CD4-positive, alpha-beta memory T cell (primary cell): Measurements from ENCODE around the gene PIRT. TPM values are rescaled to one million over a fixed set of nuclear protein-coding genes. Genes with fewer than 3 reads are reported as not detected.

Source experiments
- CTCF ChIA-PET: fragments of 350-600 bp; sonication (Branson Sonifier 250); formaldehyde crosslinking; loops from one replicate; lab custom pipeline; 2021; ENCODE audit warnings: inconsistent platforms; ENCODE audit not compliant: partially characterized antibody; lab: Charles Lee
- POLR2A ChIA-PET: fragments of 350-600 bp; sonication (Branson Sonifier 250); formaldehyde crosslinking; loops from one replicate; lab custom pipeline; 2021; ENCODE audit not compliant: partially characterized antibody; lab: Charles Lee
- DNase-seq, 5 donors: peaks; one replicate each; pipeline versions ENCODE4 v3.0.0 to v3.0.0-alpha.2; 2020 to 2022; ENCODE audit warnings: mixed read lengths in 1 of 5
- H3K27ac ChIP-seq: one replicate; pipeline ENCODE4 v1.7.0; 2013; ENCODE audit warnings: low read depth, low read length
- H3K27me3 ChIP-seq: 2 replicates; pipeline ENCODE4 v1.7.0; 2013; ENCODE audit warnings: mild to moderate bottlenecking, low read length, moderate library complexity; ENCODE audit not compliant: insufficient read depth
- H3K36me3 ChIP-seq: 2 replicates; pipeline ENCODE4 v1.7.0; 2013; ENCODE audit warnings: mild to moderate bottlenecking, low read length, moderate library complexity; ENCODE audit not compliant: insufficient read depth
- H3K4me1 ChIP-seq: 2 replicates; pipeline ENCODE4 v1.7.0; 2013; ENCODE audit warnings: mild to moderate bottlenecking, low read length, moderate library complexity; ENCODE audit not compliant: insufficient read depth
- H3K4me3 ChIP-seq, 2 donors: one replicate each; pipeline ENCODE4 v1.7.0; 2013; ENCODE audit warnings: low read length in 2 of 2, mild to moderate bottlenecking in 1 of 2
- H3K9me3 ChIP-seq, 2 donors: one replicate each; pipeline ENCODE4 v1.7.0; 2013; ENCODE audit warnings: low read length in 2 of 2, control low read depth in 1 of 2; ENCODE audit not compliant: control insufficient read depth in 1 of 2
- H3K27ac Mint-ChIP-seq, 7 donors: one replicate each; pipeline ENCODE4 v1.8.0; 2020 to 2021; ENCODE audit warnings: mixed read lengths in 7 of 7, mild to moderate bottlenecking in 6 of 7, inconsistent platforms in 3 of 7, moderate library complexity in 3 of 7
- H3K27me3 Mint-ChIP-seq, 2 donors: one replicate each; pipeline ENCODE4 v1.8.0; 2020 to 2021; ENCODE audit warnings: mixed read lengths in 2 of 2
- H3K36me3 Mint-ChIP-seq, 2 donors: one replicate each; pipeline ENCODE4 v1.8.0; 2020 to 2021; ENCODE audit warnings: mixed read lengths in 2 of 2, inconsistent platforms in 1 of 2, mild to moderate bottlenecking in 1 of 2
- H3K4me1 Mint-ChIP-seq, 4 donors: one replicate each; pipeline ENCODE4 v1.8.0; 2020 to 2021; ENCODE audit warnings: mixed read lengths in 4 of 4, mild to moderate bottlenecking in 1 of 4
- H3K4me3 Mint-ChIP-seq, 8 donors: one replicate each; pipeline ENCODE4 v1.8.0; 2020 to 2021; ENCODE audit warnings: mixed read lengths in 8 of 8, mild to moderate bottlenecking in 7 of 8, moderate library complexity in 6 of 8, inconsistent platforms in 3 of 8
- H3K9me3 Mint-ChIP-seq, 8 donors: one replicate each; pipeline ENCODE4 v1.8.0; 2020 to 2021; ENCODE audit warnings: mixed read lengths in 8 of 8, mild to moderate bottlenecking in 5 of 8, inconsistent platforms in 3 of 8, moderate library complexity in 1 of 8
- intact Hi-C: fragments of 100-400 bp; cut with micrococcal nuclease; formaldehyde crosslinking; loops from one replicate; pipeline ENCODE4 v1.15.1; 2023
- polyA plus RNA-seq, 2 donors: library from polyadenylated mRNA; unstranded; fragments of 300-500 nt; fragmentation: Illumina TruSeq; gene quantifications; one replicate each; pipeline ENCODE4 v1.2.3, GENCODE V29; 2021
- total RNA-seq, 2 experiments: library from RNA; stranded (reverse); gene quantifications; one replicate each; pipeline ENCODE4 v1.2.3, GENCODE V29; 2021

PIRT gene
- total and polyA plus RNA-seq, 4 experiments from 2014 or later: not detected

DNA sequence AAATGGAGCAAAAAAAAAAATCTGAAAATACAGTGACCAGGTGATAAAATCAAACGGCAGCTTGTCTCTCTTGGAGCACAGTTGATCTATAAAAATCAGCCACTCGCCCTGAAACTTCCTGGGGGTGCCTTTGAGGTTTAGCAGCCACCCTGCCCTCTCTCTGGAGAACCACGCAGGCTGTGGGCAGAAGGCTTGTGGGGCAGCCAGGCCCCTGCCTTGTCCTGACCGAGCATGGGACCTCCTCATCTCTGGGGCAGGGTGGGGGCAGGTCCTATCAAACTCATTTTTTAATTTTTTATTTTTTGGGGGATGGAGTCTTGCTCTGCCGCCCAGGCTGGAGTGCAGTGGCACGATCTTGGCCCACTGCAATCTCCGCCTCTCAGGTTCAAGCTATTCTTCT is 39.0 kb downstream of the PIRT start:
- no peaks in the 10 kb centered on the region for H3K36me3 Mint-ChIP-seq
- Histone ChIP-seq H3K36me3 (no peaks in the 10 kb centered on the region), H3K27ac (no peak overlapping the region), H3K27me3 (no peaks in the 10 kb centered on the region), H3K4me3 (no peak overlapping the region), H3K4me1 (no peaks in the 10 kb centered on the region), H3K9me3 (no peaks in the 10 kb centered on the region)
- peaks cover 0 to 4% (median 0%) of the 10 kb centered on the region in 4 donors for H3K4me1 Mint-ChIP-seq
- ChIA-PET POLR2A (no interaction called here), CTCF (no interaction called here)
- no peak overlapping the region for H3K4me3 Mint-ChIP-seq
- no peaks in the 10 kb centered on the region for H3K9me3 Mint-ChIP-seq
- intact Hi-C loops: no loop called here
- peaks cover 0 to 3% of the 10 kb centered on the region in 2 donors for H3K27me3 Mint-ChIP-seq
- no peak for DNase-seq
- H3K27ac Mint-ChIP-seq: no peak overlapping the region

DNA sequence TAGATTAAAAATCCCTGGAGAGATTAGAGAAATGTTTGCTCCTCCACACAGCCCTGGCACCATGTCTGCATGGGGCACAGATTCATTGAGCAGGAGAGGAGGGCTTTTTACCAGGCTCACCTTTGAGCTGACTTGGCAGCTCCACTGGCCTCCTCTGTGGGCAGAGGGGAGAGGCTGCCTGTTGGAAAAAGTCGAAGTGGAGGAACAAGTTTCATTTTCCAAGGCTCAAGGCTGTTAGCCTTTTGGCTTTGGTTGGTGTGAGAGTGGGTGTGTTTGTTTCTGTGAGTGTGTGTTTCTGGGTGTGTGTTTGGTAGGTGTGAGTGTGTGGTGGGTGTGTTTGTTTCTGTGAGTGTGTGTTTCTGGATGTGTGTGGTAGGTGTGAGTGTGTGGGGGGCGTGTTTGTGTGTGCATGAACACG is 39.5 kb downstream of the PIRT start:
- Mint-ChIP-seq H3K4me1 (peaks cover 0 to 4% (median 0%) of the 10 kb centered on the region in 4 donors), H3K27me3 (peaks cover 0 to 7% of the 10 kb centered on the region in 2 donors), H3K9me3 (no peaks in the 10 kb centered on the region), H3K36me3 (no peaks in the 10 kb centered on the region), H3K27ac (no peak overlapping the region), H3K4me3 (no peak overlapping the region)
- no peaks in the 10 kb centered on the region for H3K36me3 ChIP-seq
- H3K4me3 ChIP-seq: no peak overlapping the region
- no peak overlapping the region for H3K27ac ChIP-seq
- intact Hi-C loops: no loop called here
- no peaks in the 10 kb centered on the region for H3K9me3 ChIP-seq
- no peak for DNase-seq
- ChIA-PET POLR2A (no interaction called here), CTCF (no interaction called here)
- no peaks in the 10 kb centered on the region for H3K27me3 ChIP-seq
- H3K4me1 ChIP-seq: no peaks in the 10 kb centered on the region

DNA sequence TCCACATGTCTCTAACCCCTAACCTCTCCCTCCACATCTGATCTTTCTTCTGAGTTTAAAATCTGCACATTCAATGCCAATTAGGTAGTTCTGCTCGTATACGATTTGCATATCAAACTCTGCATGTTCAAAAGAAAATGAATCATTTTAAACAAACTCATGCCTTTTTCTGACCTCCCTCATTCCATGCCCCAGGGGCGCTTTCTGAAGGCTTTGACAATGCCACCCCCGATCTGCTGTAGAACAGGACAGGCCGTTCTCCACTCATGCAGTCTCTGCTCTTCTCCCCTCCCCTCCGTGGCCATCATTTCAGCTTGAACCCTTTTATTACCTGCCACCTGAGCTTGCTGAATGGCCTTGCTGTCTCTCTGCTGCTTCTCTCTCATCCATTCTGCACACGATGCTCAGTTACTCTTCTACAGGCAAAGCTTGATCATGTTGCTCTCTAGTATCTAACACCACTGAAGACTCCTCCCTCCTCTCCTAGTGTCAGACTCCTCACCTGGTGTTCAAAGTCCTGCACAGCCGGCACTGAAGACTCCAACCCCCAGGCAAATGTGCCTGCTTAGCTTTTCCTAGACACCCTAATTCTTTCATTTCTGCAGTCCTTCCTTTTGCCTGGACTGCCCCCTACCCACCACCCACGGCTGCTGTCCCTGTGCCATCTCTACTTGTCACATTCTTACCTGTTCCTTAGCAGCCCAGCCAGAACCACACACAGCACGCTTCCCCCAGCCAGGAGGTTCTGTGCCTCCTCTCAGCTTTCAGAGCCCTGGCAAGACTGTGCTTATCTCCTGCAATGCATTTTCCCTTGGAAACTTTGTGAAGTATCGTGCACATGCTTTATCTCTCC is 40.2 kb downstream of the PIRT start:
- CTCF ChIA-PET: no interaction called here
- Histone ChIP-seq H3K4me1 (no peaks in the 10 kb centered on the region), H3K27ac (no peak overlapping the region), H3K36me3 (no peaks in the 10 kb centered on the region), H3K27me3 (no peaks in the 10 kb centered on the region), H3K4me3 (no peak overlapping the region), H3K9me3 (no peaks in the 10 kb centered on the region)
- no peak for DNase-seq
- H3K9me3 Mint-ChIP-seq: no peaks in the 10 kb centered on the region
- POLR2A ChIA-PET: no interaction called here
- intact Hi-C loops: no loop called here
- H3K27me3 Mint-ChIP-seq: peaks cover 0 to 8% of the 10 kb centered on the region in 2 donors
- peaks cover 0 to 4% (median 0%) of the 10 kb centered on the region in 4 donors for H3K4me1 Mint-ChIP-seq
- no peak overlapping the region for H3K4me3 Mint-ChIP-seq
- no peak overlapping the region for H3K27ac Mint-ChIP-seq
- no peaks in the 10 kb centered on the region for H3K36me3 Mint-ChIP-seq

DNA sequence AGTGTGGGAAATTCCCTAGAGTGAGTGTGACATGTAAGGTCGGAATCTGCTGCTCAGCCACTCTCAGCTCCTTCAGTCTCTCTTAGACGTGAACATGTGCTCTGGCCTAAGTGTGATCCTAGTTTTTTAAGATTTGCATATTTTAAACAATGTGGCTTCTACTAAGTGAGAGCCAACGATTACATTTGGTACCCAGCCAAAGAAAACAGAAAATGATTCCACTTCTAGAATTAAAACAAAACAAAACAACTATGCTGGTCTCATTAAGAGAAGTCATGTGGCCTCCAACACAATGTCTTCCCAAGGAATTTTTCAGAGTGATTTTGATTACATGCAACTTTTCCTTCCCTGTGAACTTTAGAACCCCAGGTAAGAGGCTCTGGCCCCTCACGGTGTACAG is 44.1 kb downstream of the PIRT start:
- Histone ChIP-seq H3K36me3 (no peaks in the 10 kb centered on the region), H3K27ac (no peak overlapping the region), H3K27me3 (no peaks in the 10 kb centered on the region), H3K4me3 (no peak overlapping the region), H3K4me1 (no peaks in the 10 kb centered on the region), H3K9me3 (no peaks in the 10 kb centered on the region)
- ChIA-PET POLR2A (no interaction called here), CTCF (no interaction called here)
- Mint-ChIP-seq H3K4me3 (no peak overlapping the region), H3K36me3 (no peaks in the 10 kb centered on the region), H3K9me3 (no peaks in the 10 kb centered on the region), H3K27me3 (peaks cover 0 to 9% of the 10 kb centered on the region in 2 donors), H3K27ac (peak overlapping the region in 1 of 7 donors; percentile 38), H3K4me1 (no peaks in the 10 kb centered on the region)
- intact Hi-C loops: no loop called here
- no peak for DNase-seq

DNA sequence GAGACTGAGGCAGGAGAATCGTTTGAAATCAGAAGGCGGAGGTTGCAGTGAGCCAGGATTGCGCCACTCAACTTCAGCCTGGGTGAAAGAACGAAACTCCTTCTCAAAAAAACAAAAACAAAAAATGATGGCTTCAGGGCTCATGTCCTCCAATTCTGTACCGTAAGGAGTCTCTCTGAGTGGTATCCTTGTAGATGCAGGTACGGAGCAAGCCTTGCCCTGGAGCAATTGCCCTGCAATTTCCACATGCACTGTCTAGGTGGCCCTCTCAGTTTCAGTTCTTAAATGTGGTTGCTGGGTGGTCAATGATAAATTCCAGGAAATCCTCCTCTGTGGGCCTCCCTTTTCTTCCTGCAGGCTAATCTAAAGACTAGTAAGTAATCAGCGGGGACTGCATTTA is 44.6 kb downstream of the PIRT start:
- Histone ChIP-seq H3K4me3 (no peak overlapping the region), H3K4me1 (no peaks in the 10 kb centered on the region), H3K36me3 (no peaks in the 10 kb centered on the region), H3K27me3 (no peaks in the 10 kb centered on the region), H3K9me3 (no peaks in the 10 kb centered on the region), H3K27ac (no peak overlapping the region)
- DNase-seq: no peak
- POLR2A ChIA-PET: no interaction called here
- no peaks in the 10 kb centered on the region for H3K4me1 Mint-ChIP-seq
- CTCF ChIA-PET: no interaction called here
- no peak overlapping the region for H3K27ac Mint-ChIP-seq
- no peaks in the 10 kb centered on the region for H3K9me3 Mint-ChIP-seq
- peaks cover 0 to 9% of the 10 kb centered on the region in 2 donors for H3K27me3 Mint-ChIP-seq
- intact Hi-C loops: no loop called here
- no peak overlapping the region for H3K4me3 Mint-ChIP-seq
- no peaks in the 10 kb centered on the region for H3K36me3 Mint-ChIP-seq

DNA sequence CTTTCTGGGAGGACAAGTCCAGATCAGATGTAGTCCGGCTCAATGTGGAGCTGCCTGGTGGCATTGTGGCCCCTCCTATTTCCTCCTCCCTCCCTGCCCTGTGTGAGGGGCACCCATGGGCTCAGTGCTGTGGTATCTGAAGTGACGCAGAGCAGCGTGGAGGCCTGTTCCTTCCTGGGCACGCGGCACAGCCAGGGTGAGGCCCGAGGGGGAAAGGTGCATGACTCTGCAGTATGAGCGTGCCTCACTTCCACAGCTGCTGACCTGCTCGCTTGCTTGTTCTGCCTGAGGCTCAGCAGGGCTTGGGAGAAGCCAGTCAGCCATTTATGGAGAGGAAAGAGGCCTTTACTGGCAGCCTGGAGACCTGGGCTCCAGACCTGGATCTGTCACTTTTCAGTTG is 45.7 kb downstream of the PIRT start:
- intact Hi-C loops: no loop called here
- Histone ChIP-seq H3K27ac (no peak overlapping the region), H3K9me3 (no peaks in the 10 kb centered on the region), H3K4me1 (no peaks in the 10 kb centered on the region), H3K4me3 (no peak overlapping the region), H3K27me3 (no peaks in the 10 kb centered on the region), H3K36me3 (no peaks in the 10 kb centered on the region)
- H3K27me3 Mint-ChIP-seq: peaks cover 2 to 12% of the 10 kb centered on the region in 2 donors
- no peak for DNase-seq
- H3K4me3 Mint-ChIP-seq: no peak overlapping the region
- ChIA-PET CTCF (no interaction called here), POLR2A (no interaction called here)
- H3K27ac Mint-ChIP-seq: no peak overlapping the region
- no peaks in the 10 kb centered on the region for H3K9me3 Mint-ChIP-seq
- H3K4me1 Mint-ChIP-seq: no peaks in the 10 kb centered on the region
- H3K36me3 Mint-ChIP-seq: no peaks in the 10 kb centered on the region

DNA sequence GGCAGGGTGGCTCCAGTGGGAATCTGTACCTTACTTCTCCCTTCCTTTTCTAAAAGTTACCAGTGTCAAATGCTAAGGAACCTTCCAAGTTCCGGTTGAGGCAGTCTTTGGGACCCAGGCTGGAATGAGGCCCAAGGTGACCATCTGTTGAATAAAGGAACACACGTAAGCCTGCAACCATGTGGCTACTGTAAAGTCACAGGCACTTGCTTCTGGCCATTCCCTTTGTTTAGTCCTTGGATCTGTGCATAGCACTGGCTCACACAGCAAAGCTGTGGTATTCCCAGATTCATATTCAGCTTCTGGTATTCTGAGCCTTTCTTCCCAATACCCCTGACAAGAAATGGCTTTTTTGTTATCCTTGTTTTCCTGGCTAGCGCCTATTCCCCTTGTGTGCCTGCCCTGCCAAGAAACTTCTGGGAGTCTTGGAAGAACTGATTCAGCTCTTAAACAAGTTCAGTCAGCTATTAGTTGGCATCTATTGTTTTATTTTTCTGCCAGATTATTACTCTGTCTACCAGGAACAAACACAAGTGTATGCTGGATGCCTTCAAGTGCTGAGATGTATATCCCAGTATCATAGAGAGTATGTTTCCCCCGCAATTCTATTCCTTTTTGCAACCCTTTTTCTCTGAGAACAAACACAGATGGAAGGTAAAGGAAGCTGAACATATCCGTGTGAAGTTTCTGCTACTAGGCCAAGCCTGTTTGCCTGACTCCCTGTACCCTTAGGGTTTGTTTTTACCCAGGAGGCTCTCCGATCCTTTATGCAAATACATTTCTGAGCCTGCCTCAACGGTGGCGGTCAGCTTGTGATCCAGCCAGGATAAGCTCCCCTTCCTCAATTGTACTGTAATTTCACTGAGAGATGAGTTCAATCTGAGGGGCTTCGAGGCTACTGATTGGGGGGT is 47.1 kb downstream of the PIRT start:
- intact Hi-C loops: no loop called here
- Mint-ChIP-seq H3K9me3 (no peaks in the 10 kb centered on the region), H3K27me3 (peaks cover 6 to 15% of the 10 kb centered on the region in 2 donors), H3K4me1 (no peaks in the 10 kb centered on the region), H3K36me3 (no peaks in the 10 kb centered on the region), H3K27ac (peak overlapping the region in 1 of 7 donors; percentile 37), H3K4me3 (no peak overlapping the region)
- POLR2A ChIA-PET: no interaction called here
- no peak overlapping the region for H3K4me3 ChIP-seq
- no peaks in the 10 kb centered on the region for H3K4me1 ChIP-seq
- H3K27me3 ChIP-seq: no peaks in the 10 kb centered on the region
- no peak for DNase-seq
- CTCF ChIA-PET: no interaction called here
- H3K9me3 ChIP-seq: no peaks in the 10 kb centered on the region
- no peak overlapping the region for H3K27ac ChIP-seq
- no peaks in the 10 kb centered on the region for H3K36me3 ChIP-seq
